Eye (tissue), 1 donor: Measurements from ENCODE around the gene VPS33A.
A peak's percentile ranks its signal among the peaks of the same experiment; 100 is the strongest.

Experiments
- DNase-seq: peaks from one replicate; pipeline ENCODE4 v3.0.0-alpha.2; 2015

The VPS33A gene

GRCh38 chr12:122250047-122250446, 16.2 kb downstream of the VPS33A start:
- peak; percentile 4 for DNase-seq

DNA sequence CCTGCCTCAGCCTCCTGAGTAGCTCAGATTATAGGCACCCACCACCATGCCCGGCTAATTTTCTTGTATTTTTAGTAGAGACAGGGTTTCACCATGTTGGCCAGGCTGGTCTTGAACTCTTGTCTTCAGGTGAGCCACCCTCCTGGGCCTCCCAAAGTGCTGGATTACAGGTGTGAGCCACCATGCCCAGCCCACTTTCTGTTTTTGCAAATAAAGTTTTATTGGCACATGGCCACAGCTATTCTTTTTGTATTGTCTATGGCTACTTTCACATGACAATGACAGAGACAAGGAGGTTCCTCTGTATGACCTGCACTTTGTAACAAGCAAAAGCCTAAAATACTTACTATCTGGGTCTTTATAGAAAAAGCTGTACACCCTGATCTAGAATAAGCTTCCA, 20.7 kb downstream of the VPS33A start:
- DNase-seq = no peak

- DNase-seq = no peak
These were observed 21.5 kb downstream of the VPS33A start for GRCh38 chr12:122244565-122245371.

DNA sequence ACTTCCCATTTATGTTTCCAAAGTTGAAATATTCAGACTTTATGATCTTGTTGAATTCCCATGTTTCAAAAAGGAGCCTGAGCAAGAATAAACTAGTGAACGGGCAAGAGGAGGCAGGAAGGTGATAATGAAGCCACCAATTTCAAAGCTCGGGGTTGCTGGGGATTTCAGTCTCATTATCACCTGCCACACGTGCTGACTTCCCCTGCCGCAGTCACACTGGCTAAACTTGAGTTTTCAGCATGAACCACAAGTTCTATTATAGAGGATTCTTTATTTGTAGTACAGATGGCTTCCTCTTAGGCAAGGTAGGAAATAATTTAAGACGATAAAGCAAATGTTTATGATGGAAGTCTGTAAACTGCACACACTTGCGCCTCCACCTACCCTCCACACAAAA, 22.3 kb downstream of the VPS33A start:
- no peak for DNase-seq

GRCh38 chr12:122238861-122239260, 27.4 kb downstream of the VPS33A start:
- DNase-seq = no peak

- DNase-seq = no peak
These were observed 30.6 kb downstream of the VPS33A start for GRCh38 chr12:122235741-122236140.

DNA sequence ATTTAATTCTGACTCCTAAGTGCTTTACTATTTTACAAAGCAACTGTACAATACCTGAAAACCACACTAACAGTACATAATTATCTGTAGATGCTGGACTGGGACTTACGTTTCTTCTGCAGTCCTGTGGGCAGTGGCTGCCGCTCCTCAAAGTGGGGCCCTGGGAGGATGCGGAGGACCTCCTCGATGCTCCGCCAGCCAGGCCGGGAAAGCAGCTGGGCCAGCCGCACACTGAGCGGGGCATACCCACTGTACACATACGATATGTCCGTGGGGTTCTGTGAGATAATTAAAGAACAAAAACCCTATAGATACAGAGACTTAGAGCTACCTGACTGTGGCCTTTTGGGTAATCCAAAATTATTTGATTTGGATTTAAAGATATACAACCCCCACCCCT, 33.6 kb downstream of the VPS33A start:
- DNase-seq = no peak

GRCh38 chr12:122230798-122231197, 35.5 kb downstream of the VPS33A start:
- DNase-seq = no peak

GRCh38 chr12:122228092-122228491, 38.2 kb downstream of the VPS33A start:
- no peak for DNase-seq

DNA sequence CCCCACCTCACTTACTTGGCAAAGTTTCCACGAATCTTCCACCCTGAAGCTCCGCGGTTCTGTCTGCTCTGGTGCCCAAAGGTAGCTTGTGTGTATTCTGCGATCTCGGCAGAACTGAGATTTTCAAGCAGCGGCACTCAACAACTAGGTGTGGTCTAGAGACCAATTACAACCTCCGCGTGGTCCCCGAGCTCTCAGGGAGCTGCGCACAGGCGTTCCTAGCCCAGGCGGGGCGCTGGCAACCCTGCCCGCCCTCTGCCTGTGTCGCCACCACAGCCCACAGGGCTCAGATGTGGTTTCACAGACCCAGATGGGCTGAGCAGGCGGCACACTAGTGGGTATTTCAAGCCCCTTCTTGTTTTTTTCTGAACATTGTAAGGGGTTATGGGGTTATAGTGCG, 39.0 kb downstream of the VPS33A start:
- DNase-seq = peak; percentile 10

- peak; percentile 78 for DNase-seq
These were observed 39.7 kb downstream of the VPS33A start for GRCh38 chr12:122226366-122227125.

- peak; percentile 100 for DNase-seq
These were observed 40.5 kb downstream of the VPS33A start, which contains the start of gene DIABLO for GRCh38 chr12:122225683-122226365. TSS of gene DIABLO (minus strand) at chr12:122226052. CDS start at chr12:122226014, 38 bp downstream.

GRCh38 chr12:122216445-122216844, 49.8 kb downstream of the VPS33A start:
- DNase-seq = no peak

DNA sequence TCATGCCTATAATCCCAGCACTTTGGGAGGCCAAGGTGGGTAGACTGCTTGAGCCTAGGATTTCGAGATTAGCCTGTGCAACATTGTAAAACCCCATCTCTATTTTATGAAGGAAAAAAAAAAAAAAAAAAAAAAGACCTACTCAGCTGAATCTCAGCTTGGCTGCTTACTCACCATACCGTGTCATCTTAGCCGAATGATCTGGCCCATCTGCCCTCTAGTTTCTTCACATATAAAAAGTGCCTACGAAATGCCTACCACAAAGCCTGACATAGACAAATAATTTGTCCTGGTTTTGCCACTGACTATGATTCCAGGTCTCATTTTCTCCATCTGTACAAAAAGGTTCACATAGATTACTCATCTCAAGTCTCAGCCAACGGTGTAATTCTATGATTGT, 50.5 kb downstream of the VPS33A start:
- no peak for DNase-seq

GRCh38 chr12:122208073-122208820, 58.0 kb downstream of the VPS33A start:
- DNase-seq = no peak

GRCh38 chr12:122207391-122207790, 58.9 kb downstream of the VPS33A start:
- no peak for DNase-seq

GRCh38 chr12:122206976-122207375, 59.3 kb downstream of the VPS33A start:
- no peak for DNase-seq

DNA sequence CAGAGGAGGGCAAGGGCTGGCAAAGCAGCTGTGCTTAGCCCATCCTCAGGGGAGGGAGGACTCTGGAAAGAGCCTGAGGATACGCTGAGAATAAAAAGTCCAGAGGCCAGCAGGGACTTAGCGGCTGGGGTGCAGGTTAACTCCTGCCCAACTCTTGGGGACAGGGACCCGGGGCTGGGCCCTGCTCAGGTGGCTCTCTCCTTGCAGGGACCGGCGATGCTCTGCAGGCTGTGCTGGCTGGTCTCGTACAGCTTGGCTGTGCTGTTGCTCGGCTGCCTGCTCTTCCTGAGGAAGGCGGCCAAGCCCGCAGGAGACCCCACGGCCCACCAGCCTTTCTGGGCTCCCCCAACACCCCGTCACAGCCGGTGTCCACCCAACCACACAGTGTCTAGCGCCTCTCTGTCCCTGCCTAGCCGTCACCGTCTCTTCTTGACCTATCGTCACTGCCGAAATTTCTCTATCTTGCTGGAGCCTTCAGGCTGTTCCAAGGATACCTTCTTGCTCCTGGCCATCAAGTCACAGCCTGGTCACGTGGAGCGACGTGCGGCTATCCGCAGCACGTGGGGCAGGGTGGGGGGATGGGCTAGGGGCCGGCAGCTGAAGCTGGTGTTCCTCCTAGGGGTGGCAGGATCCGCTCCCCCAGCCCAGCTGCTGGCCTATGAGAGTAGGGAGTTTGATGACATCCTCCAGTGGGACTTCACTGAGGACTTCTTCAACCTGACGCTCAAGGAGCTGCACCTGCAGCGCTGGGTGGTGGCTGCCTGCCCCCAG, 60.0 kb downstream of the VPS33A start:
- no peak for DNase-seq

DNA sequence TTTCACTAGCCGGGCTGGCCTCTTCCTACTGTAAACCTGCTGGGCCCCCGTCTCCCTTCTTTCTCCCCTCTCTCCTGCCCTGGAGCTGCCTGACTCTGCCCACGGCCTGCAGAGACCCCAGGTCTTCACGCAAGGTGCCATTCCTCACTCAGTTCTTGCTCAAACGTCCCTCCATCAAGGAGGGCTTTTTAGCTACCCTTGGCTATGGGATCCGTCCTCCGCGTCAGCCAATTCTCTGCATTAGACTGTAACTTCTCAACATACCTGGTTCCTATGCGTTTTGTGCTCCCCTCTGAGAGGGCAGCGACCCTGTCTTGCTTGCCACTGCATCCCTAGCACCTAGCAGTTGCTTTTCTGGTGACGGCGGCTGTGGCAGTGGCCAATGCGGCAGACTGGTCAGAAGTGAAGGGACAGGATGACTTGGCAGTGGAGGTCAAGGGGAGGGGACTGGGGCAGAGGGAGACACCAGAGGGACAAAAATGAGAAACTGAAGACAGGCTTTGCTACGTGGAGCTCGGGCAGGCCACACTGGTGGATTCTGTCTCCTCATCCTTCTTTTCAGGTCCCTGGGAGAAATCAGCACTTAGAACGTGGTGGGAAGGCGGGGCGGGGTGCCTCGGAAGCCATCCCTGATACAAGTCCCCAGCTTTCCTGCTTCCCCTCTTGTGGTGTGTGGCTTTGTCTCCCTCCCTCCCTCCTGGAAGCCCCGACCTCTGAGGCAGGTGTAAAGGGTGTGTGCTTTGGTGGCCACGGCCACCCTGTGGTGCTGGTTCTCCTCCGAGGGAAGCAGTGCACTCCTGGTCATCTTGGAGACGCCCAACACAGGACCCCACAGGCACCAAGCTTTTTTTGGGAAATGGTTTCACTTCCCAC, 61.0 kb downstream of the VPS33A start:
- DNase-seq = no peak

GRCh38 chr12:122204167-122205052, 61.9 kb downstream of the VPS33A start:
- DNase-seq = peak; percentile 27
